ENCODE data around the gene CALU.

Gene CALU

GRCh38 chr7:128725531-128725930 is 13.6 kb upstream of the CALU start:
- no peak for DNase-seq

GRCh38 chr7:128726059-128726736 is 13.0 kb upstream of the CALU start:
- DNase-seq = no peak

- DNase-seq = no peak
Measured at GRCh38 chr7:128726737-128727072, 12.5 kb upstream of the CALU start.

GRCh38 chr7:128727239-128727638 is 11.9 kb upstream of the CALU start:
- DNase-seq = no peak

GRCh38 chr7:128728598-128728997 is 10.6 kb upstream of the CALU start:
- DNase-seq = no peak

GRCh38 chr7:128729494-128729893 is 9.7 kb upstream of the CALU start:
- no peak for DNase-seq

GRCh38 chr7:128731184-128731583 is 8.0 kb upstream of the CALU start:
- DNase-seq = no peak

GRCh38 chr7:128732521-128733277 is 6.5 kb upstream of the CALU start:
- no peak for DNase-seq

- DNase-seq = no peak
Measured at GRCh38 chr7:128733278-128733645, 5.9 kb upstream of the CALU start.

GRCh38 chr7:128734890-128735289 is 4.3 kb upstream of the CALU start:
- no peak for DNase-seq

GRCh38 chr7:128735436-128735835 is 3.7 kb upstream of the CALU start:
- DNase-seq = no peak

GRCh38 chr7:128737441-128737840 is 1.7 kb upstream of the CALU start:
- DNase-seq = no peak

- DNase-seq = no peak
Measured at GRCh38 chr7:128737867-128738385, 1.2 kb upstream of the CALU start.

GRCh38 chr7:128738570-128739047 is 550 bp upstream of the CALU start:
- no peak for DNase-seq

GRCh38 chr7:128739990-128740682 is 977 bp downstream of the CALU start:
- no peak for DNase-seq

GRCh38 chr7:128740996-128741395 is 1.8 kb downstream of the CALU start:
- no peak for DNase-seq

- no peak for DNase-seq
Measured at GRCh38 chr7:128741491-128741890, 2.3 kb downstream of the CALU start.

- no peak for DNase-seq
Measured at GRCh38 chr7:128742206-128742605, 3.0 kb downstream of the CALU start.

GRCh38 chr7:128743112-128743772 is 4.1 kb downstream of the CALU start:
- DNase-seq = no peak

GRCh38 chr7:128744366-128744905 is 5.3 kb downstream of the CALU start:
- no peak for DNase-seq

GRCh38 chr7:128745706-128746105 is 6.5 kb downstream of the CALU start:
- DNase-seq = no peak

- DNase-seq = no peak
Measured at GRCh38 chr7:128747327-128748079, 8.3 kb downstream of the CALU start.
